ENCODE data around the gene SPACA7. TPM values are rescaled to one million over a fixed set of nuclear protein-coding genes. Genes with fewer than 3 reads are reported as not detected.
"Not testable (repeated sequence)": the region's sequence is repeated elsewhere in the genome, so short reads cannot be mapped to it uniquely, and the experiment has no call there.

Gene SPACA7
- total and polyA plus RNA-seq, 10 of the 15 experiments (the other 5 are each of a cell fraction or from before 2014, with no cell fraction given), result not detected

GRCh38 chr13:112397108-112397507 lies 21.0 kb downstream of the SPACA7 start (continued):
- TF ChIP-seq MEF2B (IDR thresholded peaks at IDR 0.05; ENCODE audit: partially characterized antibody, poor library complexity, severe bottlenecking), result no peak

- H3K4me2 ChIP-seq (ENCODE audit: control insufficient read depth, insufficient read depth); H3K79me2 ChIP-seq (ENCODE audit: control insufficient read depth, insufficient read depth, low read length); H3K4me1 ChIP-seq (ENCODE audit: control insufficient read depth, insufficient read depth, low read length); CTCF ChIA-PET; POLR2A ChIA-PET; H3K4me3 ChIP-seq; DNase-seq (ENCODE audit: low read depth, low spot score); H4K20me1 ChIP-seq (ENCODE audit: control insufficient read depth, insufficient read depth); H3K36me3 ChIP-seq (ENCODE audit: control insufficient read depth in 2 of 2, insufficient read depth in 2 of 2, low read length in 1 of 2); BruUV-seq (replicated peaks); SMC1A ChIA-PET (ENCODE audit: uncharacterized antibody, unreplicated experiment); H3K9ac ChIP-seq (ENCODE audit: control insufficient read depth, insufficient read depth, low read length); H3K9me3 ChIP-seq (replicated peaks; ENCODE audit: control insufficient read depth, insufficient read depth, low read length); intact Hi-C loops (cut with micrococcal nuclease; ENCODE audit: unreplicated experiment); RAD21 ChIA-PET (ENCODE audit: unreplicated experiment); H2AFZ ChIP-seq (ENCODE audit: control insufficient read depth, low read depth, low read length); H3K27me3 ChIP-seq (replicated peaks in 1 of 2; ENCODE audit: control insufficient read depth in 2 of 2, insufficient read depth in 2 of 2, low read length in 1 of 2); H3K27ac ChIP-seq (ENCODE audit: control insufficient read depth, insufficient read depth): not testable (repeated sequence)
- peak; percentile 70 for ATAC-seq
- in situ Hi-C loops (cut with MboI), result loop anchor here (5.0 kb wide), 1 partner anchor 1446 kb away; no protein-coding TSS in a partner anchor
- FAIRE-seq, result peak; percentile 93
- WGBS (ENCODE audit: insufficient coverage, insufficient replicate concordance, low lambda C conversion rate, missing lambda C conversion rate), result 0% methylated on average over 6 of the region's 6 CpGs
Measured at GRCh38 chr13:112398347-112398746, 22.2 kb downstream of the SPACA7 start.

GRCh38 chr13:112409828-112410227 lies 33.7 kb downstream of the SPACA7 start:
- intact Hi-C loops (cut with micrococcal nuclease; ENCODE audit: unreplicated experiment); H3K4me3 ChIP-seq; H2AFZ ChIP-seq (ENCODE audit: control insufficient read depth, low read depth, low read length); H3K9ac ChIP-seq (ENCODE audit: control insufficient read depth, insufficient read depth, low read length); H3K36me3 ChIP-seq (ENCODE audit: control insufficient read depth in 2 of 2, insufficient read depth in 2 of 2, low read length in 1 of 2); RAD21 ChIA-PET (ENCODE audit: unreplicated experiment); POLR2A ChIA-PET; H3K27ac ChIP-seq (ENCODE audit: control insufficient read depth, insufficient read depth); H3K79me2 ChIP-seq (ENCODE audit: control insufficient read depth, insufficient read depth, low read length); in situ Hi-C loops (cut with MboI); H3K4me2 ChIP-seq (ENCODE audit: control insufficient read depth, insufficient read depth); FAIRE-seq; H3K9me3 ChIP-seq (replicated peaks; ENCODE audit: control insufficient read depth, insufficient read depth, low read length); ATAC-seq; SMC1A ChIA-PET (ENCODE audit: uncharacterized antibody, unreplicated experiment); H3K4me1 ChIP-seq (ENCODE audit: control insufficient read depth, insufficient read depth, low read length); BruUV-seq (replicated peaks); H4K20me1 ChIP-seq (ENCODE audit: control insufficient read depth, insufficient read depth); CTCF ChIA-PET; DNase-seq (ENCODE audit: low read depth, low spot score); H3K27me3 ChIP-seq (replicated peaks in 1 of 2; ENCODE audit: control insufficient read depth in 2 of 2, insufficient read depth in 2 of 2, low read length in 1 of 2): not testable (repeated sequence)
- 48% methylated on average over 3 of the region's 3 CpGs for WGBS (ENCODE audit: insufficient coverage, insufficient replicate concordance, low lambda C conversion rate, missing lambda C conversion rate)
